LoVo (cell line): Measurements from ENCODE around the gene SPATA16.
"Not testable (repeated sequence)": the region's sequence is repeated elsewhere in the genome, so short reads cannot be mapped to it uniquely, and the experiment has no call there.

Source experiments
- DNase-seq: peaks from one replicate; pipeline ENCODE4 v3.0.0-alpha.2; 2016; ENCODE audit warnings: low spot score

Gene SPATA16

GRCh38 chr3:173003956-173004355, 137.1 kb downstream of the SPATA16 start:
- DNase-seq, result no peak

GRCh38 chr3:173003471-173003870, 137.6 kb downstream of the SPATA16 start:
- DNase-seq, result no peak

DNA sequence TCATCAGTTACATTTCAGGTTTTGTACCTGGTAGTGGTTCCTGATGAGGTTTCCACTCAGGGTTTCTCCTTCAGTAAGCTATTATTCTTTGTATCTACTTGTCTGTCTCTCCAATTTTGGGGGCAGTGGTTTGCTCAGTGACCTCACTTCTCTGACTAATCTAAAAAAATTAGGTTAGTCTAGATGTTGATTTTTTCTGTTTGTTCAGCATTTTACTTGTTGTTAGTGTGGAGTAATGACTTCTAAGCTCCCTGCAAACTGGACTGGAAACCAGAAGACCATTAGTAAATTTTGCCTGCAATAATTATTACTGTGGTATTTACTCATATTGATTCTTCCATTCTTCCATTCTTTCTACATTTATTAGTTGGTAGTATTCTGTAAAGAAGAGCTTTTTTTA, 139.4 kb downstream of the SPATA16 start:
- no peak for DNase-seq

GRCh38 chr3:173000553-173000952, 140.5 kb downstream of the SPATA16 start:
- no peak for DNase-seq

DNA sequence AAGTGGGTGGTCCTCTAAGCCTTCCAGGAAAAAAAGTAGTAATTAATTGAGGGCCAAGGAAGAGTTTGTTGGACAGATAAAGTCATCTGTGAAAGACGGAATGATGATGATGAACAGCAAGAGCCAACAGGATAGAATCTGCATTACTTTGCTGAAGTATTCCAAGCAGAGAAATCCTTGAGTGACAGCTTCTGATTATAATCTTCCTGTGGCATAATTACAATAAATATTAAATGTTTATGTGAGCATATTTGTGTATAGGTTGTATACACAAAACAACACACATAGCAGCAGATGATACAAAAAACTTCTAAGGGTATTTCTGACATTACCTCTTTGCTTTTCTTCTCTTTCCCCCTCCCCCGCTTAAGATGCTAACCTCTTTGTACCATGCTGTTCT, 147.6 kb downstream of the SPATA16 start:
- DNase-seq, result no peak

DNA sequence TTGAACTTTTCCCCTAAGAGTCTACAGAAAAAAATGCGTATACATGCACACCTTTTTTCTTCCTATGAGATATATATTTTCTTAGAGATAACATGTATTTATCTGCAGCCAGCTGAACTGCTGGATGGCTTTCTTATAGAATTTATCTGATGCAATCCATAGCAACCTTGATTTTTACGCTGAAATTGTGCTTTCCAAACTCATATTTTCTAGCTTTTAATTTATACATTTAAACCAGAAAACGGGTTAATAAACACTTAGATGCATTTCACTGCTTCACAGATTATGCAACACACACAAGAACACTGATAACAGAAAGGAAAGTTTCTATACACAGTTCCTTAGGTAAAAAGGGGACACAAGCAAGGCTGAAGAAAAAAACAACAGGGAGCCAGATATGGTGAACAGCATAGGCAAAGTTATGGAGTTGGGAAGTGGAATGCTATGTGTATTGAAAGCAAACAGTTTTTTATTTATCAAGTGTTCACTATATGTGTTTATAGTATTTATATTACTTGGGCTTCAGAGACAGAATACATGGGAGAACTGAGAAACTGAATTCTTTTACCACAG, 149.5 kb downstream of the SPATA16 start:
- no peak for DNase-seq

GRCh38 chr3:172989373-172989772, 151.7 kb downstream of the SPATA16 start:
- no peak for DNase-seq

DNA sequence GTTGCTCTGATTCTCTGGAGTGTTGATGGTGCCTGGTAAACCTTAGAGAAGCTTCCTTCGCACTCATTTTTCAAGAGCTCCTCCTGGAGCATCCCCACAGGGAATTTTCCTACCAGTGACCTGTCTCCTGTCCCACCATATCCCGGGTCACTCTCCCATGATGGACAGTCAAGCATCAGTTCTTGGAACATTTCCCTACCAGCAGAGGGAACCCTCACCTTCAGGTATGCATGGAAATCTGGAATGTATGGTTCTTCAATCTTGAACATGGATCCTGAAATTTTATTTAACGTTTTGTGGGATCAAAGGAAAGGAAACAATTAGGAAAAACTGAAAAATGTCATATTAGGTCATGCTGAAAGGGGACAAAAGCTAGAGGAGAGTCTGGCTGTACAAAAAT, 153.8 kb downstream of the SPATA16 start:
- peak; percentile 17 for DNase-seq

GRCh38 chr3:172984914-172985313, 156.1 kb downstream of the SPATA16 start:
- no peak for DNase-seq

DNA sequence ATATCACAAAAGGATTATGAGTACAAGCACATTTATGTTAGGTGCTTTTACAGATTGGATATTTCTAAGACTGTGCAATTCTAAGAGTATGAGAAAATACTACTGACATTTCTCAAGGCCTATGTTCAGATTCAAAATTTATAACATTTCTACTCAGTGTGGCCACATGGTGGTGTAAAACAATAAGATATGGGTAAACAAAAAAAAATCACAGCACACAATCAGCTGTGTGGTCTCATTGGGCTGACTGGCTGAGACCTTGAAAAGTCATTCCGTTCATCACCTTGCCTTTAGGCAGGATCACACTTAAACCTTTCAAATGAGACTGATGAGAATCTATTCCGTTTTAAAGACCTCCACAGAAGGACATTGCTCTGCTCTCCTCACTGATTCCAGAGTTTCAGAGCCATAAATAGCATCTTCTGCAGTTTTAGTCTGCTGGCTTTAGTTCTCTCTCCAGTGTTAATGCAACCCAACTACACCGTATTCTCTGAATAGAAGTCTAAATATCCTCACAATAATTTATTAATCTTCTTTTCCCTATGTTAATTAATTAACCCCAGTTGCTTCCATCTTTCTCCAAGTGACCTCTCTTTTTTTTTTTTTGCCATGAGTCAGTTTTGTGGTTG, 158.2 kb downstream of the SPATA16 start:
- DNase-seq, result no peak

- no peak for DNase-seq
Observed at GRCh38 chr3:172981407-172981983, 159.5 kb downstream of the SPATA16 start.

DNA sequence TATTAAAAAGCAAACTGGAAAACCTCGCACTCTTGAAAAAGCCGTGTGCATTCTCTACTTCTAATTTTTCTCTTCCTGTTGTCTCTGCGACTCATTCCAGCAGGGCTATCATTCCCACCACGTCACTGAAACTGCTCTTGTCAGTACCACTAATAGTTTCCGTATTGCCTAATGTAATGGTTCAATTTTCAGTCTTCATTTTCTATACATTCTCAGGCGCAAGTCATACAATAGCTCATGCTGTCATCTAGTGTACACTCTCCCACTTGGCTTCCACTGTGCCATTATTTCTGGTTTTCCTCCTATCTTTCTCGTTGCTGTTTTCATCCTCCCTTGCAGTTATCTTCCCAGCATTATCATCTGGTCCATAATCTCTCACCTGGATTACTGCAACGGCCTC, 160.2 kb downstream of the SPATA16 start:
- DNase-seq, result no peak

DNA sequence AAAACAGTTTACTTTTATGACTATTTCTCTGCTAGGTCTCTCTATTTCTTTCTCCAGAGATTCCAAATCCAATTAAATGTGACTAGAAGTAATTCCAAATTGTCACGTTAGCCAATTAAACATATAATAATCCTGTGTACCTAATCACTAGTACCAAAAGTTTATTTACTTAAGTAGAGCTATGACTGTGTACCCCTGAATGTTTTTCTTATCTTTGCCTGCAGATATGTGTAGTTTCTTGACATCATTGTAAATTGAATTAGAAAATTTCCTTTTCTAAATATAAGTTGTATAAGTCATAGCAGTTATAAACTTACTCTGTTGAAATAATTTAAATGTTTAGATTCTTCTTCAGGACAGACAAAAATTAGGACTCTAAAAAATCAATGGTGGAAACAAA, 163.3 kb downstream of the SPATA16 start:
- DNase-seq, result no peak

GRCh38 chr3:172974969-172975368, 166.1 kb downstream of the SPATA16 start:
- DNase-seq, result no peak

DNA sequence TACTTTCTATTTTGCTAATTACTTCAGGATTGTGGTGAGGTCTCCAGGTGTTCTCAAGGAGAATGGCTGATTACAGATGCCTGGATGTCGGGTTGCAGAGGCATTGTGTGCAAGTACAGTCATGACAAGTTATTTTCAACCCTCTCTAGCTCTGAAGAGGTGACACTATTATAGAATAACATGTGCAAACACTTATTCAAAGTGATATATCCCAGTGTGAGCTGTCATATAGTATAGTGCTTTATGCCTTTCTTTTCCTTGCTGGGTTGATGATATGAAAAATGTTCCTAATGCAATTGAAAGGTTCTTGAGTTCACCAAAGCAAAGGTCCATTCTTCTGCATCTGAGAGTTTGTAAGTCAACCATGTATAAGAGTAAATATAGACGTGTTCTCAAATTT, 167.2 kb downstream of the SPATA16 start:
- DNase-seq, result no peak

DNA sequence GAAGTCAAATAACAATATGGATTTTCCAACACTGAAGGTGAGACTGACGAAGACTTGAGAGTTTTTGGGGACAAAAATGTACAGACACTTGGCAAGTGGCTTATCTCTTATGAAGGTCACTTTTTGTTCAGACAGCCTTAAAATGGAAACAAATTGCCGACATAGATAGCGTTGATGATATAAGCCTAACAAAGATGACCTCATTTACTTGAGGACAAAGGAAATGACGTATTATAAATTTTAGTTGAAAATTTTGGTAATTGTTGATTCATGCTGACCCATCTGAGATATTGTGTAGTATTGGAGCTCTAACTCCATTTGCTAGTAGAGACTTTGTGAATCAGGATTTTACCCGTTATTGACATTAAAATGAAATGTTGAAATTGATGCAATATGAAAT, 168.3 kb downstream of the SPATA16 start:
- DNase-seq, result no peak

GRCh38 chr3:172972067-172972466, 169.0 kb downstream of the SPATA16 start:
- DNase-seq, result no peak

DNA sequence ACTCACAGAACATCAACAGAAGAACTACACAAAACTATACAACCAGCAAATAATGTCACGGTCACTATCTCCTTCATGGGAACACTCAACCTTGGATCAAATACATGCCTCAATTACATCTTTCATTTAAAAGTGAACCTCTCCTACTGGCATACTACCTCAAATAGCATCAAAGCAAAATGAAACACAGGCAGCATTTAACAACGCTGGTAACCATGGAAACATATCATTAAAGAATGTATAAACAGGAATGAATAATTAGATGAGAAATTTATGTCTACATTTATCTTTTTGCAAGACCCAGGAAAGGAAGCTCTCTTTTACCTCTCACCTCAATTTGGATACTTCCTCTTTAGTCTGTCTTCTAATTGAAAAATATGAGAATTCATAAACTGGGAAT, 172.4 kb downstream of the SPATA16 start:
- DNase-seq, result no peak

DNA sequence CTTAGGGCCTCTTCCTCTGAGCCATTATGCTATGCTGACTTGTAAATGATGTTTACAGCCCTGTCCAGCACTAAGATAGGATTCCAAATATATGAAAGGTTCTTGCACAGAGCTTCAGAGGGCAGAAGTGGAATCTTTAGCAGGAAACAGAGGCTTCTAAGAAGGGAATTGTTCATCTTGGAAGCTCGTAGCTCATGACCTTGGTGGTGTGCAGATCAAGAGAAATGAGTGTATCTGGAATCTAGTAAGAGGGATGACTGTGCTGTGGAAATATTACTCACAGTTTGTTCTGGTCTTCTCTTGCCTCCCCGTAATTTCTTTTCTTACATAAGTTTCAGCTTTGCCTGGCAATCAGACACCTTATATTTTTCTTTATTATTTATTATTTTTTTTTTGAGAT, 175.8 kb downstream of the SPATA16 start:
- DNase-seq, result no peak

DNA sequence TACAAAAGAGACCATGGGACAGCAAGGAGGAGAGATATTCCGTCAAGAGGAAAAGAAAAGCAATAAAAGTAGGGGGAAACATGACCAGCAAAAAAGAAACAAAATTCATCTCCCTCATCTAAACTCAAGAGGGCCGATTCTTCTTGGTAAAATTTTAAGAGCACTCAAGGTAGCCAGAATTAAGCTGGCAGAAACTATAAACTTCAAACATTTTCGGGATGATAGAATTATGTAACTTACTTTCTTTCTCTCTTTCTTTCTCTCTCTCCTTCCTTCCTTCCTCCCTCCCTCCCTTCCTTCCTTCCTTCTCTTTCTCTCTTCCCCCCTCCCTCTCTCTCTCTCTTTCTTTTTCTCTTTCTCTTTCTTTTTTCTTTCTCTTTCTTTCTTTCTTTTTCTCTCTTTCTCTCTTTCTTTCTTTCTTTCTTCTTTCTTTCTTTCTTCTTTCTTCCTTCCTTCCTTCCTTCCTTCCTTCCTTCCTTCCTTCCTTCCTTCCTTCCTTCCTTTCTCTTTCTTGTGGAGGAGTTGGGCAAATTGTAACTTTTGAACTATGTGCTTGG, 180.3 kb downstream of the SPATA16 start:
- DNase-seq, result not testable (repeated sequence)

DNA sequence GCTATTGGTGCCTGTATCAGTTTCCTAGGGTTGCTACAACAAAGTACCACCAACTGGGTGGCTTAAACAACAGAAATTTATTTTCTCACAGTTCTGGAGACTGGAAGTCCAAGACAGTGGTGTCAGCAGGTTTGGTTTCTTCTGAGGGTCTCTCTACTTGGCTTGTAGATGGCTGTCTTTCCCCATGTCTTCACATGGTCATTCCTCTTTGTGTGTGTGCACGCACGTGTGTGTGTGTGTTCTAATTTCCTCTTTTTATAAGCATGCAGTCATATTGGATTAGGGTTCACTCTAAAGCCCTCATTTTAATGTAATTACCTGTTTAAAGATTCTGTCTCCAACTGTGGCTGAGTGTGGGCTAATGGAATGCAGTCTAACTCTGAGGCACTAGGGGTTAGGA, 182.5 kb downstream of the SPATA16 start:
- DNase-seq, result no peak

DNA sequence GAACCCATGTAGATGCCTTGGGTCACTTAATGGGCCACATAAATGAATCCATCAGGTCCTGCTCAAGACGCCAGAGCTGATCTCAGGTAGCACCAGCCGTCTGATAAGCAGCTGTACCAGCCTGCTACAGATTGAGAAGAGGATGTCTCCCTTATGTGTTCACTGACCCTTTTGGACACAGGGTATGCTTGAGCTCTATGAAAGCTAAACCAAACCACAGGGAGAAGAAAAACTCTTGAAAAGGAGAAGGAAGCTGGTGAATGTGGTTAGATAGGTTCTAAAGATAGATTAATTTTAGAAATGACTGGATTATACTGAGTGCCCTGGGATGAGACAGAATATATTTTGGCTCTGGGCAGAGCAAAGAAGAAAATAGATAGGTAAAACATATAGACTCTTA, 187.5 kb downstream of the SPATA16 start:
- DNase-seq, result no peak

GRCh38 chr3:172951511-172951910, 189.5 kb downstream of the SPATA16 start:
- no peak for DNase-seq

DNA sequence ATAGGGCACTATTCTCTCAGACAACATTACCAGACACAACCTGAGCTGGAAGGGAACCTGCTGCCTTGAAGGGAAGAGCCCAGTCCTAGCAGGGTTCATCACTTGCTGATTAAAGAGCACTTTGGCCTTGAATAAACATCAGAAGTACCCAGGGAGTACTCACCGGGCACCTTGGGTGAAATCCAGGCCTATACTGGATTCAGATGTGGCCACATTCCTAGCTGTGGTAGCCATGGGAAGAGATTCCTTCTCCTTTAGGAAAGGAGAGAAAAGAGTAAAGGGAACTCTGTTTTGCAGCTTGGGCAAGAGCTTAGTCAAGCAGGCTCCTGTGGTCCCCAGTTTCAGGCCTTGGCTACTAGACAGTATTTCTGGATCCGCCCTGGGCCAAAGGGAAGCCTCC, 195.0 kb downstream of the SPATA16 start:
- DNase-seq, result no peak
